ENCODE results near the gene WSB2.
"Not testable (repeated sequence)": the region's sequence is repeated elsewhere in the genome, so short reads cannot be mapped to it uniquely, and the experiment has no call there.

Gene WSB2

GRCh38 chr12:118061011-118061872 lies at the start of gene WSB2:
Gene WSB2 (minus strand): TSS chr12:118061179. CDS start chr12:118061048, 131 bp downstream.
- DNase-seq (ENCODE audit: low read depth) = peak; percentile 70

- peak; percentile 33 for DNase-seq (ENCODE audit: low read depth)
Observed at GRCh38 chr12:118109088-118109487, 48.1 kb upstream of the WSB2 start.

- no peak for DNase-seq (ENCODE audit: low read depth)
Observed at GRCh38 chr12:118107694-118108093, 46.7 kb upstream of the WSB2 start.

- no peak for DNase-seq (ENCODE audit: low read depth)
Observed at GRCh38 chr12:118107011-118107410, 46.0 kb upstream of the WSB2 start.

GRCh38 chr12:118103601-118104382 lies 42.8 kb upstream of the WSB2 start, which contains the start of gene VSIG10:
Gene VSIG10 (minus strand): TSS chr12:118104011. CDS start chr12:118103671, 340 bp downstream.
- DNase-seq (ENCODE audit: low read depth) = peak; percentile 80

- peak; percentile 17 for DNase-seq (ENCODE audit: low read depth)
Observed at GRCh38 chr12:118103201-118103600, 42.2 kb upstream of the WSB2 start.

- no peak for DNase-seq (ENCODE audit: low read depth)
Observed at GRCh38 chr12:118102609-118103008, 41.6 kb upstream of the WSB2 start.

GRCh38 chr12:118102070-118102469 lies 41.1 kb upstream of the WSB2 start:
- DNase-seq (ENCODE audit: low read depth) = peak; percentile 53

- DNase-seq (ENCODE audit: low read depth) = no peak
Observed at GRCh38 chr12:118101051-118101450, 40.1 kb upstream of the WSB2 start.

- no peak for DNase-seq (ENCODE audit: low read depth)
Observed at GRCh38 chr12:118098911-118099671, 38.1 kb upstream of the WSB2 start.

GRCh38 chr12:118098401-118098800 lies 37.4 kb upstream of the WSB2 start:
- no peak for DNase-seq (ENCODE audit: low read depth)

GRCh38 chr12:118094039-118094438 lies 33.1 kb upstream of the WSB2 start:
- DNase-seq (ENCODE audit: low read depth) = no peak

GRCh38 chr12:118089782-118090181 lies 28.8 kb upstream of the WSB2 start:
- no peak for DNase-seq (ENCODE audit: low read depth)

- DNase-seq (ENCODE audit: low read depth) = no peak
Observed at GRCh38 chr12:118082161-118082560, 21.2 kb upstream of the WSB2 start.

- DNase-seq (ENCODE audit: low read depth) = not testable (repeated sequence)
Observed at GRCh38 chr12:118081521-118081920, 20.5 kb upstream of the WSB2 start.

GRCh38 chr12:118073768-118074167 lies 12.8 kb upstream of the WSB2 start:
- no peak for DNase-seq (ENCODE audit: low read depth)

GRCh38 chr12:118070650-118071049 lies 9.7 kb upstream of the WSB2 start:
- DNase-seq (ENCODE audit: low read depth) = no peak

- no peak for DNase-seq (ENCODE audit: low read depth)
Observed at GRCh38 chr12:118068445-118068844, 7.5 kb upstream of the WSB2 start.

GRCh38 chr12:118065380-118065779 lies 4.4 kb upstream of the WSB2 start:
- DNase-seq (ENCODE audit: low read depth) = no peak

- DNase-seq (ENCODE audit: low read depth) = no peak
Observed at GRCh38 chr12:118064608-118065007, 3.6 kb upstream of the WSB2 start.

GRCh38 chr12:118063576-118064391 lies 2.8 kb upstream of the WSB2 start:
- DNase-seq (ENCODE audit: low read depth) = peak; percentile 43

All from EH (cell line).